Parathyroid adenoma (tissue), 2 donors: ENCODE data around the gene KIF26B.

Experiments used
- H2AFZ ChIP-seq: fragments of 300-600 bp; sonication (generic); one replicate; pipeline ENCODE4 v1.7.0; 2017; ENCODE audit warnings: antibody characterized with exemption, mild to moderate bottlenecking
- H3K27ac ChIP-seq: fragments of 300-600 bp; sonication (generic); one replicate; pipeline ENCODE4 v1.7.0; 2017
- H3K27me3 ChIP-seq: fragments of 300-600 bp; sonication (generic); one replicate; pipeline ENCODE4 v1.7.0; 2017; ENCODE audit warnings: low read length; ENCODE audit not compliant: control insufficient read depth, insufficient read depth
- H3K36me3 ChIP-seq: fragments of 300-600 bp; sonication (generic); one replicate; pipeline ENCODE4 v1.7.0; 2017; ENCODE audit warnings: low read length; ENCODE audit not compliant: control insufficient read depth, insufficient read depth
- H3K4me1 ChIP-seq: fragments of 300-600 bp; sonication (generic); one replicate; pipeline ENCODE4 v1.7.0; 2017; ENCODE audit warnings: control low read depth
- H3K4me2 ChIP-seq: fragments of 300-600 bp; sonication (generic); one replicate; pipeline ENCODE4 v1.7.0; 2017; ENCODE audit warnings: low read length
- H3K4me3 ChIP-seq: fragments of 300-600 bp; sonication (generic); one replicate; pipeline ENCODE4 v1.7.0; 2017; ENCODE audit warnings: low read depth, low read length
- H3K79me2 ChIP-seq: fragments of 300-600 bp; sonication (generic); one replicate; pipeline ENCODE4 v1.7.0; 2017; ENCODE audit warnings: control low read depth
- H3K9ac ChIP-seq: fragments of 300-600 bp; sonication (generic); one replicate; pipeline ENCODE4 v1.7.0; 2017; ENCODE audit warnings: mild to moderate bottlenecking
- H3K9me3 ChIP-seq: fragments of 300-600 bp; sonication (generic); one replicate; pipeline ENCODE4 v1.7.0; 2017; ENCODE audit warnings: low read length; ENCODE audit not compliant: control insufficient read depth
- TF ChIP-seq, protein P1 (sequence below): fragments of 300-600 bp; sonication (generic); IDR thresholded peaks from one replicate; pipeline ENCODE4 v1.7.0; 2017; ENCODE audit warnings: antibody characterized with exemption, mild to moderate bottlenecking
- donor health status: primary hyperparathyroidism.

Gene KIF26B

DNA sequence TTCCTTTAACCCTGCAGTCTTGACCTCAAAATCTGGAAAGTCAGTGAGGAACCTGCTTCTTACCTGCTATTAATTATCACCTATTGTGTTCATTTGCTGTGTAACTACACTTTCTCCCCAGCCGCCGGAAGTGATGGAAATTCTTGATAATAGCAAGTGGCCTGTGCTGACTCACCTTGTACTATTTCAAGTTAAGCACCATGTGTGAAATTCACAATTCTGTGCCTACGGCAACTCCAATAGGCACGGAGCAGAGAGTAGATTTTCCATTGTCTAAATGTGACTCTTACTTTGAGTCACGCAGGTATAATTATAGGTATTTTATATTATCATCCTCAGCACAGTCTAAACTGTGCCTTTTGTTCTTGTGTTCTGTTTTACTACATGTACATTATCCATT is 466.8 kb downstream of the KIF26B start:
- H3K27ac ChIP-seq = no peak overlapping the region
- no peaks in the 10 kb centered on the region for H3K27me3 ChIP-seq
- H3K36me3 ChIP-seq = no peaks in the 10 kb centered on the region
- no peaks in the 10 kb centered on the region for H3K79me2 ChIP-seq
- no peaks in the 10 kb centered on the region for H3K4me1 ChIP-seq
- no peak overlapping the region for H3K4me2 ChIP-seq
- TF ChIP-seq, protein P1, sequence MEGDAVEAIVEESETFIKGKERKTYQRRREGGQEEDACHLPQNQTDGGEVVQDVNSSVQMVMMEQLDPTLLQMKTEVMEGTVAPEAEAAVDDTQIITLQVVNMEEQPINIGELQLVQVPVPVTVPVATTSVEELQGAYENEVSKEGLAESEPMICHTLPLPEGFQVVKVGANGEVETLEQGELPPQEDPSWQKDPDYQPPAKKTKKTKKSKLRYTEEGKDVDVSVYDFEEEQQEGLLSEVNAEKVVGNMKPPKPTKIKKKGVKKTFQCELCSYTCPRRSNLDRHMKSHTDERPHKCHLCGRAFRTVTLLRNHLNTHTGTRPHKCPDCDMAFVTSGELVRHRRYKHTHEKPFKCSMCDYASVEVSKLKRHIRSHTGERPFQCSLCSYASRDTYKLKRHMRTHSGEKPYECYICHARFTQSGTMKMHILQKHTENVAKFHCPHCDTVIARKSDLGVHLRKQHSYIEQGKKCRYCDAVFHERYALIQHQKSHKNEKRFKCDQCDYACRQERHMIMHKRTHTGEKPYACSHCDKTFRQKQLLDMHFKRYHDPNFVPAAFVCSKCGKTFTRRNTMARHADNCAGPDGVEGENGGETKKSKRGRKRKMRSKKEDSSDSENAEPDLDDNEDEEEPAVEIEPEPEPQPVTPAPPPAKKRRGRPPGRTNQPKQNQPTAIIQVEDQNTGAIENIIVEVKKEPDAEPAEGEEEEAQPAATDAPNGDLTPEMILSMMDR = no peak
- no peaks in the 10 kb centered on the region for H3K9me3 ChIP-seq
- no peak overlapping the region for H3K4me3 ChIP-seq
- no peak overlapping the region for H2AFZ ChIP-seq
- no peak overlapping the region for H3K9ac ChIP-seq

DNA sequence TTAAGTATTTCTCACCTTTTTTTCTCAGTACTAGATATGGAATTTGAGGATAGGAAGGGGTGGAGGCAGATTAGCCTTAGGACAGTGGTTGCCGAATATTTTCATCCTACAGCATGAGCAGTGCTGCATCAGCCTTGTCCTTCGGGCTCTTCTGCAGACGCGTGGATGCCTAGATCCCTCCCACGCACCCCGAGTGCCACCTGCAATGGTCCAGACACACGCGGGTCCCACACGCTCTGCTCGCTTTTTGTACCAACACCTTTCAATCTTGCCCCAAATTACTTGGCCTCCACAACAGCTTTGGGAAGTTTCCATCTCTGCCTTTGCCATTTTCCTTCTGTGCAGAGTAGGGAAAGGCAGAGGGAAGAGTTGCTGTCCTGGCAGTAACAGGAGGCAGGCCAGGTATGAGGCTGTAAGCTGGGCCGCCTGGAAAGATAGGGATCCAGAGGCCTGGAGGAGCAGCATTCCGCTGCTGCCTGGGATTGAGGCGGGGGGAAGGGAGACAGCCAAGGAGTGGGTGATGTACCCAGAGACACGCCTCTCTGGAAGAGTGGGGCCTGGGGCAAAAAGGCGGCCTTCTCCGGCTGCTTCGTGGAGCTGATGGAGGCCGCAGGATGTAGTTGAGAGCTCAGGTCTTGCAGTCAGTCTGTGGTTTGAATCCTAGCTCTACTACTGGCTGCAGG is 467.7 kb downstream of the KIF26B start:
- Histone ChIP-seq H3K79me2 (no peaks in the 10 kb centered on the region), H2AFZ (no peak overlapping the region), H3K4me2 (no peak overlapping the region), H3K36me3 (no peaks in the 10 kb centered on the region), H3K4me3 (no peak overlapping the region), H3K4me1 (no peaks in the 10 kb centered on the region), H3K27me3 (no peaks in the 10 kb centered on the region), H3K9ac (no peak overlapping the region), H3K9me3 (no peaks in the 10 kb centered on the region), H3K27ac (no peak overlapping the region)
- TF ChIP-seq, protein P1 = no peak

DNA sequence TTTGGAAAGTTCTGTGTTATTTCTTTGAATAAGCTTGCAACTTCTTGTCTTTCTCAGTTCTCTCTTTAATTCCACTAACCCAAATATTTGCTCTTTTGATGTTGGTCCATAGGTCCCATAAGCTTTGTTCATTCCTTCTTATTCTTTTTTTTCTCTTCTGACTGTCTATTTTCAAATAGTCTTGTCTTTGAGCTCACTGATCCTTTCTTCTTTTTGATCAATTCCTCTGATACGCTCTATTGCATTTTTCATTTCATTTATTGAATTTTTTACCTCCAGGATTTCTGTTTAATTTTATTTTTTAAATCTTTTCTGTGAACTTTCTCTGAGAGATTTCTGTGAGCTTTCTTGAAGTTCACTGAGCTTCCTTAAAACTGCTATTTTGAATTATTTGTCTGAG is 486.6 kb downstream of the KIF26B start:
- Histone ChIP-seq H3K27ac (no peak overlapping the region), H3K9ac (no peak overlapping the region), H2AFZ (no peak overlapping the region), H3K4me1 (no peaks in the 10 kb centered on the region), H3K27me3 (no peaks in the 10 kb centered on the region), H3K4me2 (no peak overlapping the region), H3K79me2 (no peaks in the 10 kb centered on the region), H3K36me3 (no peaks in the 10 kb centered on the region), H3K4me3 (no peak overlapping the region), H3K9me3 (no peaks in the 10 kb centered on the region)
- TF ChIP-seq, protein P1 = no peak

DNA sequence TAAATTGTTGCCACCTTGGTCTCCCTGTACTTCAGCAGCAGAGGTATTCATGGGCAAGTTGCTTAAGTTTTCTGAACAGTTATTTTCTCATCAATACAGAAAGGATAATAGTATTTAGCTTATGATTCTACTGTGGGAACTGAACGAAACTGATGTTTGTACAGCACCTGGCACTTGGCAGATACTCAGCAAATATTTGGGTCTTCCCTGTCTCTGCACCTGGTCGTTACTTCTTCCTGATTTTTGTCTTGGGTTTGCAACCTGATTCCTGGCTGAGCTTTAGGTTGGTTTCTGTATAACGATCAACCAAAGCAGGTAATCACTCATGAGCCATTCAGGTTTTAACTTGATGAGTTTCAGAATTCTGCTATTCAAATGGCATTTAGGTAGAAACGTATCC is 490.6 kb downstream of the KIF26B start:
- Histone ChIP-seq H3K9me3 (no peaks in the 10 kb centered on the region), H3K4me3 (no peak overlapping the region), H3K27me3 (no peaks in the 10 kb centered on the region), H3K4me2 (no peak overlapping the region), H3K36me3 (no peaks in the 10 kb centered on the region), H3K79me2 (no peaks in the 10 kb centered on the region), H2AFZ (no peak overlapping the region), H3K27ac (no peak overlapping the region), H3K9ac (no peak overlapping the region), H3K4me1 (no peaks in the 10 kb centered on the region)
- TF ChIP-seq, protein P1 = no peak

DNA sequence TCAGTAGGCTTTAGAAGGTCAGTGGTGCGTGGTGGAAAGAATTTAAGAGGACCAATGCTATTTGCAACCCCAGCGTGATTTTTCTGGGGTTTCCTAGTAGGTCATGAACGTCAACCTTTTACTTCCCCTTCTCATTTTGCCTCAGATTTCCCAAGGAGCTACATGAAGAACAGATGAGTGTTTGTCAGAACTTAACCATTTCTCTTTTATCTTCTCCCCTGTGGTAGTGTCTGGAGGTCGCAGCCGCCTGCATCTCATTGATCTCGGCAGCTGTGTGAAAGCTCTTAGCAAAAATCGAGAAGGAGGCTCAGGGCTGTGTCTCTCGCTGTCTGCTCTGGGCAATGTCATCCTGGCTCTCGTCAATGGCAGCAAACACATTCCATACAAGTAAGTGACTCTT is 491.1 kb downstream of the KIF26B start:
- TF ChIP-seq, protein P1 = no peak
- H3K9me3 ChIP-seq = no peaks in the 10 kb centered on the region
- H3K4me1 ChIP-seq = no peaks in the 10 kb centered on the region
- H3K79me2 ChIP-seq = no peaks in the 10 kb centered on the region
- H2AFZ ChIP-seq = no peak overlapping the region
- H3K36me3 ChIP-seq = no peaks in the 10 kb centered on the region
- no peak overlapping the region for H3K9ac ChIP-seq
- no peaks in the 10 kb centered on the region for H3K27me3 ChIP-seq
- no peak overlapping the region for H3K4me3 ChIP-seq
- H3K4me2 ChIP-seq = no peak overlapping the region
- H3K27ac ChIP-seq = no peak overlapping the region
